ENCODE results near the gene TAF15. TPM values are rescaled to one million over a fixed set of nuclear protein-coding genes. Genes with fewer than 3 reads are reported as not detected.
A peak's percentile ranks its signal among the peaks of the same experiment; 100 is the strongest.

The TAF15 gene
- total and polyA plus RNA-seq, 2 of the 4 experiments (the other 2 are of a cell fraction) = 46.8 to 98.0 TPM

DNA sequence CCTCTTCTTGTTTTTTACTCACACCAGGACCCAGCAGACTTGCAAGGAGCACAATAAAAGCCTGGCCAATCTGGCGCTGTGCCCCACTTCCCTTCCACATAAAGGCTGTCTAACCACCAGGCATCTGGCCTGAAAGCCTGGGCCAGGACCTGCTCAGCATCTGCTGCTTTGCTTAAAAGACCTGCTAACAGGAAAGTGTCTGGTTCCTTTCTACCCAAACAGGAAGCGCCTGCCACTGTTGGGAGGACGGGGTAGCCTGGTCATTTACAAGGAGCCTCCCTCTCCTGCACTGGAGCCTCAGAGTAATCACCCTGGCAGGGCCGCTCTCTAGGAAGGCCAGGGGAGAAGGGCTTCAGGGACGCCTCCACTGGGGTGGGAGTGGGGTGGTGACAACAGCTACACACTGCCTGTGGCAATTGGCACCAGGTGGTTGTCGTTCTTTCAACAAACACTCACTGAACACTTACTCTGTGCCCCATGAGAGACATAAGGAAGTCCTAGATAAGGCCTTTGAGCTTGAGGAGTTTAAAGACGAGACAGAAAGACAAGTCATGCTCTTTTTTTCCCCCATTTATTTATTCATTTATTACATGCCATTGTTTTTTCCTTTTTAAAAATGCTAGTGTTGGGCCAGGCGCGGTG, 7.6 kb upstream of the TAF15 start:
- in situ Hi-C loops (cut with MboI; ENCODE audit: low sequenced_read_pairs) (no loop called here), intact Hi-C loops (cut with micrococcal nuclease) (no loop called here), dilution Hi-C loops (cut with HindIII; ENCODE audit: low sequenced_read_pairs, unreplicated experiment) (no loop called here)
- BruUV-seq (replicated peaks) = no TSS peak
- Histone ChIP-seq H3K14ac (replicated peaks; ENCODE audit: low read depth, low read length) (no peak overlapping the region), H4K8ac (ENCODE audit: low read depth in 2 of 2, low read length in 2 of 2) (no peak overlapping the region), H4K20me1 (ENCODE audit: insufficient read depth, low read length) (no peaks in the 10 kb centered on the region), H3K4me2 (ENCODE audit: low read depth, low read length) (no peak overlapping the region), H2BK20ac (ENCODE audit: low read depth, low read length) (no peak overlapping the region), H3K18ac (ENCODE audit: low read depth, low read length) (no peak overlapping the region), H3K27ac (ENCODE audit: insufficient read depth, low read length) (no peak overlapping the region), H2AK5ac (ENCODE audit: low read depth, low read length) (no peak overlapping the region), H4K5ac (ENCODE audit: low read depth, low read length) (no peak overlapping the region), H3K23ac (ENCODE audit: low read depth, low read length) (no peak overlapping the region), H3K56ac (ENCODE audit: extremely low read depth, insufficient read depth, low read length) (no peak overlapping the region), H3K36me3 (ENCODE audit: control insufficient read depth, insufficient read depth, low read length) (no peaks in the 10 kb centered on the region), H3K27me3 (ENCODE audit: control insufficient read depth, insufficient read depth, low read length) (peaks cover 26% of the 10 kb centered on the region), H2BK5ac (ENCODE audit: low read depth, low read length, poor library complexity, severe bottlenecking) (no peak overlapping the region), H2AK9ac (replicated peaks; ENCODE audit: low read depth, low read length, poor library complexity) (peak overlapping the region; percentile 37), H3K9me3 (ENCODE audit: control insufficient read depth, insufficient read depth, low read length) (no peaks in the 10 kb centered on the region), H3K4ac (ENCODE audit: low read depth, low read length) (no peak overlapping the region), H2BK15ac (ENCODE audit: low read depth, low read length) (no peak overlapping the region), H3K4me3 (ENCODE audit: insufficient read depth, low read depth, low read length) (no peak overlapping the region), H3K9me1 (ENCODE audit: insufficient read depth, low read length) (peaks cover 2% of the 10 kb centered on the region), H2BK120ac (ENCODE audit: low read depth, low read length) (no peak overlapping the region), H3K9ac (ENCODE audit: low read depth, low read length) (no peak overlapping the region), H4K91ac (ENCODE audit: insufficient read depth, low read depth, low read length) (no peak overlapping the region), H3K4me1 (ENCODE audit: control insufficient read depth, insufficient read depth, low read length) (peaks cover 3% of the 10 kb centered on the region), H2AFZ (replicated peaks; ENCODE audit: low read length, poor library complexity) (peak overlapping the region; percentile 21), H3K79me1 (ENCODE audit: low read depth in 1 of 2, low read length in 2 of 2) (no peaks in the 10 kb centered on the region)
- ChIA-PET POLR2A (ENCODE audit: unreplicated experiment) (no interaction called here), CTCF (interaction anchor here (3.3 kb wide), 1 partner anchor 38 kb away, joined by 15 read pairs; no protein-coding TSS in a partner anchor)
- no peak for ATAC-seq (ENCODE audit: low read depth)
- WGBS, 2 experiments (ENCODE audit: extremely low coverage in 2 of 2, insufficient read length in 1 of 2) = 74% methylated on average over 2 of the region's 9 CpGs; no CpG with 5 or more reads in 1 of the 2 experiments
- no peak for DNase-seq
- no peak for TF ChIP-seq FOS (IDR thresholded peaks at IDR 0.05; ENCODE audit: low read depth, low read length)
- no peak for TF ChIP-seq RFX5 (IDR thresholded peaks at IDR 0.05; ENCODE audit: low read depth, low read length)
- TF ChIP-seq SMC3 (IDR thresholded peaks at IDR 0.05; ENCODE audit: low read depth, low read length) = no peak
- TF ChIP-seq USF2 (IDR thresholded peaks at IDR 0.05; ENCODE audit: low read depth, low read length) = no peak
- TF ChIP-seq MAZ (IDR thresholded peaks at IDR 0.05; ENCODE audit: borderline replicate concordance, low read depth, low read length) = no peak
- TF ChIP-seq NFE2L2 (IDR thresholded peaks at IDR 0.05; ENCODE audit: low read depth, low read length) = no peak
- no peak for TF ChIP-seq CHD1 (IDR thresholded peaks at IDR 0.05; ENCODE audit: low read depth, low read length)
- no peak for TF ChIP-seq BHLHE40 (IDR thresholded peaks at IDR 0.05; ENCODE audit: low read depth, low read length)

Measured in IMR-90 (cell line).